Measurements from ENCODE around the gene SNX30. TPM values are rescaled to one million over a fixed set of nuclear protein-coding genes. Genes with fewer than 3 reads are reported as not detected.

SNX30 gene
- total RNA-seq, 1 donor from 2014 or later: 18.2 TPM

- no peak for TF ChIP-seq CTCF (IDR thresholded peaks at IDR 0.05)
- DNase-seq (ENCODE audit: extremely low spot score, unreplicated experiment): no peak
- Mint-ChIP-seq H3K27me3 (ENCODE audit: unreplicated experiment) (no peaks in the 10 kb centered on the region), H3K4me3 (ENCODE audit: unreplicated experiment) (no peak overlapping the region), H3K36me3 (ENCODE audit: unreplicated experiment) (no peaks in the 10 kb centered on the region), H3K27ac (ENCODE audit: unreplicated experiment) (no peak overlapping the region), H3K4me1 (ENCODE audit: unreplicated experiment) (peaks cover 2% of the 10 kb centered on the region), H3K9me3 (ENCODE audit: unreplicated experiment) (no peaks in the 10 kb centered on the region)
Observed at GRCh38 chr9:112795921-112796320, 45.4 kb downstream of the SNX30 start.

- DNase-seq (ENCODE audit: extremely low spot score, unreplicated experiment): no peak
- Mint-ChIP-seq H3K27ac (ENCODE audit: unreplicated experiment) (no peak overlapping the region), H3K4me3 (ENCODE audit: unreplicated experiment) (no peak overlapping the region), H3K36me3 (ENCODE audit: unreplicated experiment) (no peaks in the 10 kb centered on the region), H3K4me1 (ENCODE audit: unreplicated experiment) (peaks cover 2% of the 10 kb centered on the region), H3K27me3 (ENCODE audit: unreplicated experiment) (no peaks in the 10 kb centered on the region), H3K9me3 (ENCODE audit: unreplicated experiment) (no peaks in the 10 kb centered on the region)
- no peak for TF ChIP-seq CTCF (IDR thresholded peaks at IDR 0.05)
Observed at GRCh38 chr9:112796485-112796884, 45.9 kb downstream of the SNX30 start.

- no peak overlapping the region for H3K4me3 Mint-ChIP-seq (ENCODE audit: unreplicated experiment)
- DNase-seq (ENCODE audit: extremely low spot score, unreplicated experiment): no peak
- no peak overlapping the region for H3K27ac Mint-ChIP-seq (ENCODE audit: unreplicated experiment)
- H3K9me3 Mint-ChIP-seq (ENCODE audit: unreplicated experiment): no peaks in the 10 kb centered on the region
- no peaks in the 10 kb centered on the region for H3K27me3 Mint-ChIP-seq (ENCODE audit: unreplicated experiment)
- no peak for TF ChIP-seq CTCF (IDR thresholded peaks at IDR 0.05)
- peaks cover 2% of the 10 kb centered on the region for H3K4me1 Mint-ChIP-seq (ENCODE audit: unreplicated experiment)
- peaks cover 17% of the 10 kb centered on the region for H3K36me3 Mint-ChIP-seq (ENCODE audit: unreplicated experiment)
Observed at GRCh38 chr9:112809351-112809848, 58.8 kb downstream of the SNX30 start.

- Mint-ChIP-seq H3K4me1 (ENCODE audit: unreplicated experiment) (peaks cover 2% of the 10 kb centered on the region), H3K9me3 (ENCODE audit: unreplicated experiment) (no peaks in the 10 kb centered on the region), H3K27ac (ENCODE audit: unreplicated experiment) (no peak overlapping the region), H3K36me3 (ENCODE audit: unreplicated experiment) (peaks cover 14% of the 10 kb centered on the region), H3K4me3 (ENCODE audit: unreplicated experiment) (no peak overlapping the region), H3K27me3 (ENCODE audit: unreplicated experiment) (no peaks in the 10 kb centered on the region)
- no peak for TF ChIP-seq CTCF (IDR thresholded peaks at IDR 0.05)
- DNase-seq (ENCODE audit: extremely low spot score, unreplicated experiment): no peak
Observed at GRCh38 chr9:112809906-112810305, 59.3 kb downstream of the SNX30 start.

GRCh38 chr9:112810696-112811490 lies 60.3 kb downstream of the SNX30 start:
- Mint-ChIP-seq H3K4me1 (ENCODE audit: unreplicated experiment) (peaks cover 2% of the 10 kb centered on the region), H3K27me3 (ENCODE audit: unreplicated experiment) (no peaks in the 10 kb centered on the region), H3K9me3 (ENCODE audit: unreplicated experiment) (no peaks in the 10 kb centered on the region), H3K27ac (ENCODE audit: unreplicated experiment) (no peak overlapping the region), H3K4me3 (ENCODE audit: unreplicated experiment) (no peak overlapping the region), H3K36me3 (ENCODE audit: unreplicated experiment) (peaks cover 11% of the 10 kb centered on the region)
- DNase-seq (ENCODE audit: extremely low spot score, unreplicated experiment): no peak
- no peak for TF ChIP-seq CTCF (IDR thresholded peaks at IDR 0.05)
